Lower leg skin (tissue), 3 donors: Measurements from ENCODE around the gene CCDC149.

ENCODE experiments used
- CTCF ChIP-seq, 3 donors: fragments of 450-650 bp; IDR thresholded peaks; one replicate each; pipeline ENCODE4 v1.5.1; 2016; ENCODE audit warnings: antibody characterized with exemption in 3 of 3, mild to moderate bottlenecking in 3 of 3, moderate library complexity in 2 of 3
- POLR2A ChIP-seq, 2 donors: fragments of 450-650 bp; IDR thresholded peaks; one replicate each; pipeline ENCODE4 v1.6.1; 2016 to 2017; ENCODE audit warnings: antibody characterized with exemption in 2 of 2, mild to moderate bottlenecking in 1 of 2, moderate library complexity in 1 of 2

GRCh38 chr4:24843096-24843495, 69.7 kb downstream of the CCDC149 start:
- TF ChIP-seq CTCF (IDR thresholded peaks at IDR 0.05) (no peak), POLR2A (IDR thresholded peaks at IDR 0.05) (no peak)
